H1 (cell line): ENCODE results near the gene ADTRP. TPM values are rescaled to one million over a fixed set of nuclear protein-coding genes. Genes with fewer than 3 reads are reported as not detected.

Experiments used
- CTCF ChIA-PET: fragments of 300-600 bp; sonication (Branson Sonifier 250); formaldehyde crosslinking; loops from one replicate; lab custom pipeline; 2021; ENCODE audit not compliant: partially characterized antibody; lab: Charles Lee
- POLR2A ChIA-PET: fragments of 300-600 bp; sonication (Branson Sonifier 250); formaldehyde crosslinking; loops from one replicate; lab custom pipeline; 2021; ENCODE audit warnings: inconsistent platforms; ENCODE audit not compliant: partially characterized antibody; lab: Charles Lee
- DNase-seq, 2 experiments: peaks; one replicate each; pipeline versions ENCODE4 v3.0.0 to v3.0.0-alpha.2; 2010 to 2022; ENCODE audit warnings: low spot score in 2 of 2, low read depth in 1 of 2, mixed read lengths in 1 of 2
- FAIRE-seq: peaks from 2 replicates; lab custom pipeline; 2011; peaks lifted over from hg19 to GRCh38; lab: Jason Lieb, UNC
- H2AFZ ChIP-seq: 2 replicates; pipeline ENCODE4 v1.8.1; 2012; ENCODE audit warnings: low read length, inconsistent platforms
- H2AK5ac ChIP-seq: 2 replicates; pipeline ENCODE4 v1.6.1; 2013; ENCODE audit warnings: low read depth, low read length
- H2BK120ac ChIP-seq: replicated peaks from 2 replicates; pipeline ENCODE3; 2013; ENCODE audit warnings: low read depth, low read length, inconsistent platforms
- H2BK12ac ChIP-seq: 2 replicates; pipeline ENCODE4 v1.6.1; 2013; ENCODE audit warnings: low read depth, low read length
- H2BK15ac ChIP-seq: 2 replicates; pipeline ENCODE4 v1.6.1; 2013; ENCODE audit warnings: low read length
- H2BK20ac ChIP-seq: 2 replicates; pipeline ENCODE4 v1.6.1; 2013; ENCODE audit warnings: low read length
- H2BK5ac ChIP-seq: 2 replicates; pipeline ENCODE4 v1.6.1; 2013; ENCODE audit warnings: low read depth, low read length
- H3K14ac ChIP-seq: 2 replicates; pipeline ENCODE4 v1.6.1; 2013; ENCODE audit warnings: inconsistent platforms; ENCODE audit not compliant: insufficient read length
- H3K18ac ChIP-seq: 2 replicates; pipeline ENCODE4 v1.6.1; 2013; ENCODE audit warnings: low read length; ENCODE audit errors: extremely low read depth
- H3K23ac ChIP-seq: 2 replicates; pipeline ENCODE4 v1.6.1; 2013; ENCODE audit warnings: inconsistent platforms; ENCODE audit not compliant: insufficient read length
- H3K23me2 ChIP-seq: 2 replicates; pipeline ENCODE4 v1.6.1; 2013; ENCODE audit warnings: low read depth, low read length
- H3K27ac ChIP-seq: 2 replicates; pipeline ENCODE4 v1.6.1; 2011; ENCODE audit warnings: low read depth, low read length, inconsistent platforms
- H3K27me3 ChIP-seq, 4 experiments: replicated peaks in 1 of 4; 1 replicate in 1 of 4; 2 replicates in 3 of 4; pipeline versions ENCODE4 v1.6.1 to v1.8.1; 2011 to 2013; ENCODE audit warnings: low read length in 3 of 4, mild to moderate bottlenecking in 3 of 4, inconsistent platforms in 2 of 4, mixed read lengths in 2 of 4, moderate library complexity in 1 of 4; ENCODE audit not compliant: control insufficient read depth in 3 of 4, insufficient read depth in 3 of 4; ENCODE audit errors: extremely low read depth in 1 of 4
- H3K36me3 ChIP-seq, 4 experiments: 2 replicates each; pipeline versions ENCODE4 v1.6.1 to v1.8.1; 2011 to 2013; ENCODE audit warnings: mild to moderate bottlenecking in 4 of 4, low read length in 3 of 4, moderate library complexity in 2 of 4, control low read depth in 1 of 4, inconsistent platforms in 1 of 4; ENCODE audit not compliant: insufficient read depth in 4 of 4, control insufficient read depth in 2 of 4
- H3K4ac ChIP-seq: replicated peaks from 2 replicates; pipeline ENCODE3; 2013; ENCODE audit warnings: low read length, low read depth, mixed read lengths, inconsistent platforms; ENCODE audit not compliant: insufficient read length
- H3K4me1 ChIP-seq, 4 experiments: replicated peaks in 1 of 4; 1 replicate in 1 of 4; 2 replicates in 3 of 4; pipeline versions ENCODE4 v1.6.1 to v1.8.1; 2011 to 2013; ENCODE audit warnings: low read length in 3 of 4, inconsistent platforms in 2 of 4, mixed read lengths in 1 of 4; ENCODE audit not compliant: insufficient read depth in 4 of 4, control insufficient read depth in 3 of 4
- H3K4me2 ChIP-seq, 2 experiments: 2 replicates each; pipeline versions ENCODE4 v1.6.1 to v1.8.1; 2011 to 2013; ENCODE audit warnings: low read depth in 2 of 2, low read length in 2 of 2, control low read depth in 1 of 2, inconsistent platforms in 1 of 2, mild to moderate bottlenecking in 1 of 2; ENCODE audit not compliant: insufficient read depth in 1 of 2
- H3K4me3 ChIP-seq, 4 experiments: fragments of 200-600, 300-600 bp in 1 of 4; sonication (generic), shearing (Covaris generic), sonication (Bioruptor Twin) in 1 of 4; 2 replicates each; pipeline versions ENCODE4 v1.5.1 to v1.8.1; 2011 to 2016; ENCODE audit warnings: low read length in 4 of 4, low read depth in 3 of 4, control low read depth in 2 of 4, inconsistent platforms in 2 of 4, mild to moderate bottlenecking in 2 of 4, mixed read lengths in 1 of 4, moderate library complexity in 1 of 4; ENCODE audit not compliant: insufficient read depth in 2 of 4; ENCODE audit errors: extremely low read depth in 1 of 4
- H3K56ac ChIP-seq: replicated peaks from 2 replicates; pipeline ENCODE3; 2013; ENCODE audit warnings: low read depth, mild to moderate bottlenecking, mixed read lengths, low read length, inconsistent platforms; ENCODE audit not compliant: insufficient read length
- H3K79me1 ChIP-seq: 2 replicates; pipeline ENCODE4 v1.6.1; 2013; ENCODE audit warnings: low read depth, low read length, control low read depth
- H3K79me2 ChIP-seq, 2 experiments: 2 replicates each; pipeline versions ENCODE4 v1.6.1 to v1.8.1; 2012 to 2013; ENCODE audit warnings: low read length in 2 of 2, mild to moderate bottlenecking in 2 of 2, inconsistent platforms in 1 of 2; ENCODE audit not compliant: insufficient read depth in 2 of 2, control insufficient read depth in 1 of 2
- H3K9ac ChIP-seq, 4 experiments: replicated peaks in 1 of 4; 1 replicate in 1 of 4; 2 replicates in 3 of 4; pipeline versions ENCODE4 v1.6.1 to v1.8.1; 2011 to 2013; ENCODE audit warnings: low read depth in 3 of 4, low read length in 3 of 4, control low read depth in 2 of 4, mild to moderate bottlenecking in 2 of 4, moderate library complexity in 2 of 4, inconsistent platforms in 1 of 4; ENCODE audit errors: extremely low read depth in 1 of 4
- H3K9me3 ChIP-seq, 2 experiments: 2 replicates each; pipeline versions ENCODE4 v1.6.1 to v1.8.1; 2012 to 2013; ENCODE audit warnings: mild to moderate bottlenecking in 2 of 2, moderate library complexity in 2 of 2, control low read depth in 1 of 2, inconsistent platforms in 1 of 2, low read depth in 1 of 2, low read length in 1 of 2, mixed read lengths in 1 of 2; ENCODE audit not compliant: insufficient read depth in 2 of 2
- H4K20me1 ChIP-seq, 2 experiments: replicated peaks in 1 of 2; 2 replicates each; pipeline versions ENCODE3 to v1.8.1; 2011 to 2013; ENCODE audit warnings: inconsistent platforms in 2 of 2, low read length in 2 of 2, mild to moderate bottlenecking in 1 of 2; ENCODE audit not compliant: insufficient read depth in 2 of 2, control insufficient read depth in 1 of 2
- H4K5ac ChIP-seq: 2 replicates; pipeline ENCODE4 v1.6.1; 2013; ENCODE audit warnings: low read length, low read depth, mixed read lengths, inconsistent platforms; ENCODE audit not compliant: insufficient read length
- H4K8ac ChIP-seq: 2 replicates; pipeline ENCODE4 v1.8.0; 2013; ENCODE audit warnings: mild to moderate bottlenecking, moderate library complexity, low read length, inconsistent platforms; ENCODE audit not compliant: insufficient read depth; ENCODE audit errors: extremely low read depth
- H4K91ac ChIP-seq: replicated peaks from 2 replicates; pipeline ENCODE3; 2013; ENCODE audit warnings: low read length, mixed read lengths, inconsistent platforms; ENCODE audit not compliant: insufficient read length
- YY1 ChIP-seq: IDR thresholded peaks from 2 replicates; pipeline ENCODE4 v1.6.1; 2011; ENCODE audit warnings: low read depth, mild to moderate bottlenecking, low read length
- WGBS, 2 experiments: shearing (Covaris generic) in 1 of 2; methylation state at CpG; one replicate each; pipeline versions ENCODE4 v1.1.6 to v1.1.7; 2013 to 2015; ENCODE audit warnings: low lambda C conversion rate in 2 of 2, mixed read lengths in 2 of 2, inconsistent platforms in 1 of 2, low coverage in 1 of 2, missing lambda C conversion rate in 1 of 2; ENCODE audit not compliant: insufficient replicate concordance in 2 of 2, insufficient coverage in 1 of 2, insufficient read length in 1 of 2; ENCODE audit errors: extremely low coverage in 1 of 2, missing lambda C conversion rate in 1 of 2; 5-methylcytosine and 5-hydroxymethylcytosine counted together
- polyA plus RNA-seq, 7 experiments: library from polyadenylated mRNA; depleted of rRNA in 3 of 7; stranded (reverse) in 5 of 7; unstranded in 2 of 7; fragments of >200 nt in 5 of 7; fragments of 200-250 nt in 2 of 7; gene quantifications; 1 replicate in 5 of 7; 2 replicates in 1 of 7; 4 replicates in 1 of 7; pipeline versions ENCODE4 v1.2.1 to v1.2.3, GENCODE V29; 2011 to 2013; ENCODE audit warnings: missing spikeins in 2 of 7, mixed read lengths in 2 of 7
- total RNA-seq: library from RNA; stranded (reverse); fragmentation: NEBNext Ultra II Directional; extraction: Animal tissue kit (Norgen Biotek cat#: 25700); gene quantifications from 2 replicates; pipeline ENCODE4 v1.2.1, GENCODE V29; 2021

ADTRP gene
- total and polyA plus RNA-seq, 2 of the 8 experiments (the other 6 are each of a cell fraction or from before 2014, with no cell fraction given): 0.08 to 0.45 TPM

- Histone ChIP-seq H3K23me2 (no peaks in the 10 kb centered on the region), H3K4me1 (peaks cover 0 to 8% (median 0%) of the 10 kb centered on the region in 4 experiments; a peak in 2 of 7 replicates), H2AK5ac (no peak overlapping the region), H3K18ac (no peak overlapping the region), H3K56ac (no peak overlapping the region), H3K9ac (no peak overlapping the region), H2BK120ac (no peak overlapping the region), H3K27ac (no peak overlapping the region), H2BK20ac (no peak overlapping the region), H3K36me3 (no peaks in the 10 kb centered on the region), H3K4me2 (no peak overlapping the region), H3K14ac (no peak overlapping the region), H3K27me3 (no peaks in the 10 kb centered on the region), H2AFZ (no peak overlapping the region), H3K4me3 (no peak overlapping the region), H4K20me1 (no peaks in the 10 kb centered on the region), H3K9me3 (no peaks in the 10 kb centered on the region), H2BK12ac (peak overlapping the region; percentile 65; the same call in 1 of the 2 replicates), H4K5ac (no peak overlapping the region), H2BK5ac (no peak overlapping the region), H3K79me2 (no peaks in the 10 kb centered on the region), H3K23ac (no peak overlapping the region), H2BK15ac (no peak overlapping the region), H4K91ac (no peak overlapping the region), H3K4ac (no peak overlapping the region), H4K8ac (no peak overlapping the region), H3K79me1 (no peaks in the 10 kb centered on the region)
- CTCF ChIA-PET: interaction anchor here (0.7 to 2.2 kb wide), 4 partner anchors 11 to 61 kb away, joined by 3 to 6 read pairs (median 5); no protein-coding TSS in a partner anchor
- POLR2A ChIA-PET: no interaction called here
- DNase-seq (no peak), FAIRE-seq (no peak)
- no peak for TF ChIP-seq YY1
- 88% methylated on average over 10 of the region's 10 CpGs; no CpG with 5 or more reads in 1 of the 2 experiments for WGBS, 2 experiments
Observed at GRCh38 chr6:11711984-11712711, 66.5 kb downstream of the ADTRP start.
